Measurements from ENCODE around the gene BDKRB1. TPM values are rescaled to one million over a fixed set of nuclear protein-coding genes. Genes with fewer than 3 reads are reported as not detected.

Gene BDKRB1
- total and polyA plus RNA-seq, 5 experiments from 2014 or later, result not detected

DNA sequence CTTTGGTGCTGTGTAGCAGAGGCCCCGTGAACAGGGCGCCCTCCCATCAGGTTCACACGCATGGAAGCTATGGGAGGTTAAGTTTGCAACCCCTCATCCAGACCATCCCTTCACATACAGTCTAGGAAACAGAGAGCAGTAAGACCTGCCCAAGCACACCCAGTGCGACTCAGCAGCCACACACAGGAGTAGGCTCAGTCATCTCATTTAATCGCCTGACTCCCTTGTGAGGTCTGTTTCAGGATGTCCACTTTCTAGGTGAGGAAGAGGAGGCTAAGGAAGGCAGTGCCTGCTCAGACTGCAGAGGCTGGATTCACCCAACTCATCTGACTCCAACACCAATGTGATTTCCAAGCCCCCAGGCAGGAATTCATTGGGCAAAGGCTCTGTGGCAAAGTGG lies 11.9 kb downstream of the BDKRB1 start:
- ATAC-seq, result no peak
- Mint-ChIP-seq H3K9me3 (peaks cover 0 to 8% (median 0%) of the 10 kb centered on the region in 9 donors), H3K27me3 (peaks cover 3 to 20% (median 17%) of the 10 kb centered on the region in 5 donors), H3K4me1 (no peaks in the 10 kb centered on the region), H3K36me3 (peaks cover 0 to 11% (median 2%) of the 10 kb centered on the region in 3 donors), H3K4me3 (no peak overlapping the region), H3K27ac (no peak overlapping the region)
- POLR2A ChIA-PET, result no interaction called here
- DNase-seq, result no peak

GRCh38 chr14:96268431-96269358 lies 12.7 kb downstream of the BDKRB1 start:
- Mint-ChIP-seq H3K9me3 (peaks cover 0 to 13% (median 0%) of the 10 kb centered on the region in 9 donors), H3K4me3 (no peak overlapping the region), H3K27me3 (peaks cover 3 to 20% (median 16%) of the 10 kb centered on the region in 5 donors), H3K4me1 (no peaks in the 10 kb centered on the region), H3K27ac (peak overlapping the region in 1 of 10 donors; percentile 70), H3K36me3 (peaks cover 0 to 11% (median 2%) of the 10 kb centered on the region in 3 donors)
- ATAC-seq (no peak), DNase-seq (no peak)
- POLR2A ChIA-PET, result no interaction called here

GRCh38 chr14:96269359-96269710 lies 13.3 kb downstream of the BDKRB1 start:
- POLR2A ChIA-PET, result no interaction called here
- Mint-ChIP-seq H3K36me3 (peaks cover 0 to 11% (median 2%) of the 10 kb centered on the region in 3 donors), H3K4me3 (no peak overlapping the region), H3K9me3 (peaks cover 0 to 13% (median 0%) of the 10 kb centered on the region in 9 donors), H3K27me3 (peaks cover 3 to 20% (median 14%) of the 10 kb centered on the region in 5 donors), H3K27ac (no peak overlapping the region), H3K4me1 (no peaks in the 10 kb centered on the region)
- no peak for DNase-seq
- ATAC-seq, result no peak

- DNase-seq (no peak), ATAC-seq (no peak)
- H3K36me3 Mint-ChIP-seq, result peaks cover 0 to 11% (median 2%) of the 10 kb centered on the region in 3 donors
- POLR2A ChIA-PET, result no interaction called here
- peaks cover 0 to 5% (median 0%) of the 10 kb centered on the region in 4 donors for H3K4me1 Mint-ChIP-seq
- H3K9me3 Mint-ChIP-seq, result peaks cover 0 to 13% (median 0%) of the 10 kb centered on the region in 9 donors
- H3K4me3 Mint-ChIP-seq, result no peak overlapping the region
- H3K27me3 Mint-ChIP-seq, result peaks cover 3 to 17% (median 13%) of the 10 kb centered on the region in 5 donors
- no peak overlapping the region for H3K27ac Mint-ChIP-seq
Measured at GRCh38 chr14:96270565-96271420, 14.8 kb downstream of the BDKRB1 start.

DNA sequence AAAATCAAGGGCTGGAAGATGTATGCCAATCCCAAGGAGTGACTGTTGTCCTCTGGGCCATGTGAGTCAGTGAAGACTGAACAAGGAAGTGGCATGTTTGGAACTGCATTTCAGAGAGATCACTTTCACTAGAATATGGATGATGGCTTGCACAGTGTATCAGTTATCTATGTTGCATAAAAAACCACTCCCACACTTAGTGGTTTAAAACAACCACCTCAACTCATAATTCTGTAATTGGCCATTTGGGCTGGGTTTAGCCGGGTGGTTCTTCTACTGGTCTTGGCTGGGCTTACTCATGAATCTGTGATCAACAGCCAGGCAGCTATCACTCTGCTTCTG lies 15.4 kb downstream of the BDKRB1 start:
- Mint-ChIP-seq H3K27me3 (peaks cover 1 to 11% (median 7%) of the 10 kb centered on the region in 5 donors), H3K4me1 (peaks cover 0 to 5% (median 0%) of the 10 kb centered on the region in 4 donors)

GRCh38 chr14:96272777-96273473 lies 16.9 kb downstream of the BDKRB1 start:
- H3K4me1 Mint-ChIP-seq, result peaks cover 0 to 5% (median 0%) of the 10 kb centered on the region in 4 donors
- H3K9me3 Mint-ChIP-seq, result peaks cover 0 to 17% (median 3%) of the 10 kb centered on the region in 9 donors
- H3K27ac Mint-ChIP-seq, result no peak overlapping the region
- DNase-seq (no peak), ATAC-seq (no peak)
- no peak overlapping the region for H3K4me3 Mint-ChIP-seq
- POLR2A ChIA-PET, result no interaction called here
- peaks cover under 1 to 14% (median 2%) of the 10 kb centered on the region in 3 donors for H3K36me3 Mint-ChIP-seq
- peaks cover 0 to 3% (median 0%) of the 10 kb centered on the region in 5 donors for H3K27me3 Mint-ChIP-seq

More for the DNA sequence above, 15.4 kb downstream of the BDKRB1 start:
- Mint-ChIP-seq H3K9me3 (peaks cover 0 to 13% (median 0%) of the 10 kb centered on the region in 9 donors), H3K27ac (no peak overlapping the region), H3K4me3 (no peak overlapping the region), H3K36me3 (peaks cover 0 to 11% (median 2%) of the 10 kb centered on the region in 3 donors)
- DNase-seq (no peak), ATAC-seq (no peak)
- POLR2A ChIA-PET, result interaction anchor here (1.0 kb wide), 1 partner anchor 171 kb away, joined by 5 read pairs; no protein-coding TSS in a partner anchor

DNA sequence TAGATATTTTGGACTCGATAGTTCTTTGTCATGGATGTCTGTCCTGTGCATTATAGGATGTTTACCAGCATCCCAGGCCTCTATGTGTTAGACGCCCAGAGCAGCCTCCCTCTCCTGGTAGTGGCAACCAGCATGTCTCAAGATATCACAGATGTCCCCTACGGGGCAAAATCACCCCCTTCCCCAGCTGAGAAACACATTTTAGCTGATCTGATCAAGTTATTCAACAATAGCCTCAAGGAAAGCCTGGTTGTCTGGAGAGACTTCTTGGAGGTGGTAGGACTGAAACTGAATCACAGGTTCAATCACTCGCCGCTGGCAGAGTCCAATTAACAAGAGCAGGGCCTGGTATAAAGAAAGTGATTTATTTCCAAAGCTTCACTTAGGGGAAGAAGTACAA lies 17.6 kb downstream of the BDKRB1 start:
- POLR2A ChIA-PET, result no interaction called here
- Mint-ChIP-seq H3K9me3 (peaks cover 0 to 23% (median 5%) of the 10 kb centered on the region in 9 donors), H3K27ac (no peak overlapping the region), H3K4me1 (peaks cover 0 to 5% (median 0%) of the 10 kb centered on the region in 4 donors), H3K27me3 (peaks cover 0 to 3% (median 0%) of the 10 kb centered on the region in 5 donors), H3K4me3 (no peak overlapping the region), H3K36me3 (peaks cover 0 to 15% (median 2%) of the 10 kb centered on the region in 3 donors)
- DNase-seq (no peak), ATAC-seq (no peak)

GRCh38 chr14:96274122-96274521 lies 18.1 kb downstream of the BDKRB1 start:
- H3K36me3 Mint-ChIP-seq, result peaks cover 0 to 15% (median 2%) of the 10 kb centered on the region in 3 donors
- no peak for DNase-seq
- no peak overlapping the region for H3K27ac Mint-ChIP-seq
- H3K4me1 Mint-ChIP-seq, result peaks cover 0 to 5% (median 0%) of the 10 kb centered on the region in 4 donors
- POLR2A ChIA-PET, result no interaction called here
- H3K4me3 Mint-ChIP-seq, result no peak overlapping the region
- peaks cover 0 to 25% (median 5%) of the 10 kb centered on the region in 9 donors for H3K9me3 Mint-ChIP-seq
- ATAC-seq, result no peak
- peaks cover 0 to 3% (median 0%) of the 10 kb centered on the region in 5 donors for H3K27me3 Mint-ChIP-seq

- Mint-ChIP-seq H3K4me3 (no peak overlapping the region), H3K27me3 (peaks cover 0 to 2% (median 0%) of the 10 kb centered on the region in 5 donors), H3K4me1 (peaks cover 0 to 5% (median 0%) of the 10 kb centered on the region in 4 donors), H3K27ac (no peak overlapping the region), H3K36me3 (peaks cover 0 to 15% (median 5%) of the 10 kb centered on the region in 3 donors), H3K9me3 (peaks cover 0 to 25% (median 5%) of the 10 kb centered on the region in 9 donors)
- ATAC-seq, result no peak
- POLR2A ChIA-PET, result no interaction called here
- DNase-seq, result no peak
Measured at GRCh38 chr14:96274543-96274942, 18.5 kb downstream of the BDKRB1 start.

DNA sequence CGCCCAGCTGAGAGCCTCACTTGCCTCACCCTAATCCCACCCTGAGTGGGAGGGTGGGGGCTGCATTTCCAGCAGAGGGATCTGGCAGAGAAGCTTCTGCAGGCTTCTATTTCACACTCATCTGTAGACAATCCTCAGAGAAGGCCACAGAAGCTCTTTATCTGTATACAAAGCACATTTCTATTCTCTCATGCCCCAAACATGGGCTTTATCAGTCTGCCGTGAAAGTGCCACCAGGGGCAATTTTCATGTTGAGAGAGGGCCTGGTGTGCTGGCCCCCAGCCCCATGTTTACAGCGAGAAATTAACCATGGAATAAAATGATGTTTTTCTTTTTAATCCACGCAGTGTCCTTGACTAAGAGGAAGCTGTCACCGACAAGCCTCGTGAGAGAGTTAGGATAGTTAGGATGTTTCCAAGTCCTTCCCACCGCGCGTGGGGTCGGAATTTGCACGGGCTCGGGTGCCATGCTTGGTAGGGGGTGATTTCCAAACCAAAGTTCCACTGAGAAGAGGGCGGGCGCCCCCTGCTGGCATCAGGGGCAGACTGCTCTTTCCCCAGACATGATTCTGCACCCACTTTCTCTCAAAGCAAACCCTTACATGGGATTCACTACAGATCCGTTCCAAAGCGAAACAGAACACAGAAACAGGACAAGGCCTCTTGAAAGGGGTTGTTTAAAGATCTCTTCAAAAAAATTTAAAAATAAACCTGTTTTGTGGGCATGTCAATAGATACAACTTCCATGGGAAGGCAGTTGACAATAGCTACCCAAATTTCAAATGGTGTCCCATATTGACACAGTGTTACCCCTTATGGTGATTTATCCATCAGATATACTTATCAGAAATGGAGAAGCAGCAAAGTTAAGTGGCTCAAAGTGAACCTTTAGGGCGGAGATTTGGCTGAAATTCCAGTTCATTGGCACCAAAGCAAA lies 19.4 kb downstream of the BDKRB1 start:
- ATAC-seq (peak; percentile 49 to 50), DNase-seq (peak; percentile 34 to 81 (median 59))
- H3K4me3 Mint-ChIP-seq, result no peak overlapping the region
- peaks cover 4 to 14% (median 11%) of the 10 kb centered on the region in 3 donors for H3K36me3 Mint-ChIP-seq
- POLR2A ChIA-PET, result no interaction called here
- H3K9me3 Mint-ChIP-seq, result peaks cover 0 to 25% (median 5%) of the 10 kb centered on the region in 9 donors
- H3K27ac Mint-ChIP-seq, result peak overlapping the region in 1 of 10 donors; percentile 37
- peaks cover 0 to 2% (median 0%) of the 10 kb centered on the region in 5 donors for H3K27me3 Mint-ChIP-seq
- H3K4me1 Mint-ChIP-seq, result peaks cover 0 to 5% (median 0%) of the 10 kb centered on the region in 4 donors

- Mint-ChIP-seq H3K4me1 (peaks cover 0 to 5% (median 0%) of the 10 kb centered on the region in 4 donors), H3K4me3 (peak overlapping the region in 1 of 10 donors; percentile 67), H3K9me3 (peaks cover 0 to 18% (median 5%) of the 10 kb centered on the region in 9 donors), H3K36me3 (peaks cover 4 to 14% (median 9%) of the 10 kb centered on the region in 3 donors), H3K27me3 (peaks cover 0 to 2% (median 0%) of the 10 kb centered on the region in 5 donors), H3K27ac (peak overlapping the region in 1 of 10 donors; percentile 43)
- ATAC-seq (no peak), DNase-seq (no peak)
- POLR2A ChIA-PET, result no interaction called here
Measured at GRCh38 chr14:96277890-96278289, 21.9 kb downstream of the BDKRB1 start.

Measured in naive thymus-derived CD8-positive, alpha-beta T cell (primary cell).